GM21723 (cell line): ENCODE measurements around the gene WIPI1.
"Not testable (repeated sequence)": the region's sequence is repeated elsewhere in the genome, so short reads cannot be mapped to it uniquely, and the experiment has no call there.

Experiments used
- ATAC-seq: cut with Tn5 transposase; IDR thresholded peaks from one replicate; pipeline ENCODE4 v1.9.1; 2021; ENCODE audit warnings: mild to moderate bottlenecking, moderate library complexity; ENCODE audit not compliant: unreplicated experiment

Gene WIPI1

GRCh38 chr17:68457168-68457538, at the start of gene WIPI1:
TSS of gene WIPI1 (minus strand) at chr17:68457496. CDS start at chr17:68457421, 75 bp downstream.
- peak; percentile 32 for ATAC-seq

GRCh38 chr17:68505951-68506350, 48.7 kb upstream of the WIPI1 start:
- no peak for ATAC-seq

GRCh38 chr17:68501074-68501473, 43.8 kb upstream of the WIPI1 start:
- ATAC-seq: no peak

- ATAC-seq: no peak
Observed at GRCh38 chr17:68499587-68499986, 42.3 kb upstream of the WIPI1 start.

GRCh38 chr17:68498479-68499326, 41.4 kb upstream of the WIPI1 start:
- ATAC-seq: peak; percentile 32

- ATAC-seq: peak; percentile 92
Observed at GRCh38 chr17:68497885-68498319, 40.6 kb upstream of the WIPI1 start.

DNA sequence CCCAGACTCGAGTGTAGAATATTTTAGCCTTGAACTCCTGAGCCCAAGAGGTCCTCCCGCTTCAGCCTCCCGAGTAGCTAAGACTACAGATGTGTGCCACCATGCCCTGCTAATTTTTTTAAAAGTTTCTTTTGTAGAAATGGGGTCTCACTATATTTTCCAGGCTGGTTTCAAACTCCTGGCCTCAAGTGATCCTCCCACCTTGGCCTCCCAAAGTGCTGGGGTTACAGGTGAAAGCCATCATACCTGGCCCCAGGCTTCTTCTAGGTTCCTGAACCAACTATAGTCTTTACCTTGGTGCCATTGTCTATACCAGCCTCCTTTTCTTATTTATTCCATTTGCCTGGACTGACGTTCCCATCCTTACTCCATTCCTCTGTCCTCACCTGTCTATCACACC, 37.8 kb upstream of the WIPI1 start:
- no peak for ATAC-seq

- ATAC-seq: not testable (repeated sequence)
Observed at GRCh38 chr17:68492394-68493054, 35.2 kb upstream of the WIPI1 start.

DNA sequence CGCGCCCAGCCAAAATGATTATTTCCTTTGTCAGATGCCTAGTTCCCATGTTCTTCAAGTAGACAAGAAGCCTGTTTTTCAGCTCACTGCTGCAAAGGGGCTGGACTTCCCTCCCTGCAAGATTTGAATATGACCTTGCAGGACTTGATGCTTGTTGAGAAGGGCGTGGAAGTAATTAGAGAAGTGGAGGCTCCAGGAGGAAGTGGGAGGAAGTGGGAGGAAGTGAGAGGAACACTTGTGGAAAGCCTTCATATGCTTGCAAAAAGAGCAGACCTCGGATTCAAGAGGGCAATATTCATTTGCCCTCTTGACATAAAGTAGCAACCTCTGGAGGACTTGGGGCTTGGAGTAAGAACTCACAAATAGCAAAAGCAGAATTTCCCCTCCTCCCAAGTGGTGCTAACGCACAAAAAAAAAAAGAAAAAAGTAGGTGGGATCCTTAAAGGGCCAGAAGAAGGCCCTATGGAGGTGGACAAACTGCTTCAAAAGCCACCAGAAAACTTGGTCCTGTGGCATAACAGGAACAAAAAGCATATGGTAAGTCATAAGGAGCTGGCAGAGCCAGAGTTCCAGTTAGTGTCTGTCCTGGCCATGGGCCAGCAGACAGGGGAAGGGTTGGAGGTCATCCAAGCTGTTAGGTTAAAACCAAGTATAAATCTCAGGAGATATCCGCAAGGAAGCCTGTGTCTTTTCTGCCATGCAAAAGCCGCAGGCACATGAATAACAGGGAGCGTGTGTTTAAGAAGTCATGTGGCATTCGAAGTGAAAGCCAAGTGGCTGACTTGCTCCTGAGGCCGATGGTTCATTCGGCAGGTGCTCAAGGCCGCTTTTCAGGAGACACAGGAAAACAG, 34.3 kb upstream of the WIPI1 start:
- no peak for ATAC-seq

GRCh38 chr17:68489919-68490318, 32.6 kb upstream of the WIPI1 start:
- ATAC-seq: no peak

DNA sequence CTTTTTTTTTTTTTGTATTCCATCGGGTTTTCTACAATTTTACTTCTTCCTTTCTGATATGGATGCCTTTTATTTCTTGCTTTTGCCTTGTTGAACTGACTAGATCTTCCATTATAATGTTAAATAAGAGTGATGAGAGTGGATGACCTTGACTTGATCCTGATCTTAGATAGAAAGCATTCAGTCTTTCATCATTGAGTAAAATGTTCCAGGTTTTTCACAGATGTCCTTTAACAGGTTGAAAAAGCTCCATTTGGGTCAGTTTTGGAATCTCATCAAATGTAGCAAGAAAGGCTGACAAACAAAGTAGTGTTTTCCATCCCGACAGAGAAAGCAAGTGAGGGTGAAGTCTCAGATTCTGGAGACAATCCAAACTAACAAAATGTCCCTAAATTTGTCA, 27.2 kb upstream of the WIPI1 start:
- no peak for ATAC-seq

GRCh38 chr17:68482576-68483041, 25.3 kb upstream of the WIPI1 start:
- ATAC-seq: no peak

DNA sequence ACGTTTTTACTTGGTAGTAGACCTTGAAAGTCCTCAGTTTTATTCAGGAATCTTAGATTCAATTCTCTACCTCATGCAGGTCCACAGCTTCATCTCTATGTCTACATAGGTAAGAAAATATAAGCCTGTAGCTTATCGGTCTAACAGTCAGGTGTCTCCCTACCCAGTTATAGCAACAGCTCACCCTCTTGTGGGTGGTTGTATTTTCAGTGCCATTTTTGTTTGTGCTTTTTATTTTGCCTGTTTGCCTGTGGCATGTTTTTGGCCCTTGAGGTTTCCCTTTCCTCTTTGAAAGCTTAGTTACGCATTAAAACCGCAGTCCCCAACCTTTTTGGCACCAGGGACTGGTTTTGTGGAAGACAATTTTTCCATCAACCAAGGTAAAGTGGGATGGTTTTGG, 23.6 kb upstream of the WIPI1 start:
- ATAC-seq: no peak

- no peak for ATAC-seq
Observed at GRCh38 chr17:68470961-68471360, 13.7 kb upstream of the WIPI1 start.

- ATAC-seq: no peak
Observed at GRCh38 chr17:68468788-68469187, 11.5 kb upstream of the WIPI1 start.

DNA sequence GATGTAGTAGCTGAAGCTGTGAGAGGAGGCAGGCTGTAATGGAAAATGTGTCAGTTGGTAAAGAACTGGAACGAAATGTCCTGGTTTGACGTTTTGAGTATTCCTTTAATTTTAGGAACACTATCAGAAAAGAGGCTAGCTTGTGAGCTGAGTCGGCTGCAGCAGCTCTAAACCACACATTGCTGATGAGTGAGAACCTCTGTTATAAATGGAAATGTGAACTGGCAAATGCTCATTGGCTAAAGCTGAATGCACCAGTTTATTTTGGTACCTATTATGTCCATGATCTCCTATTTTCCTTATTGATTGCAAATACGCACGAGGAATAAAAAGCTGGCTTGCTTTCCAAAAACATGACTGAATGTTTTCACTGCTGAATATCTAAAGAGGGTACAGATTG, 11.0 kb upstream of the WIPI1 start:
- no peak for ATAC-seq

DNA sequence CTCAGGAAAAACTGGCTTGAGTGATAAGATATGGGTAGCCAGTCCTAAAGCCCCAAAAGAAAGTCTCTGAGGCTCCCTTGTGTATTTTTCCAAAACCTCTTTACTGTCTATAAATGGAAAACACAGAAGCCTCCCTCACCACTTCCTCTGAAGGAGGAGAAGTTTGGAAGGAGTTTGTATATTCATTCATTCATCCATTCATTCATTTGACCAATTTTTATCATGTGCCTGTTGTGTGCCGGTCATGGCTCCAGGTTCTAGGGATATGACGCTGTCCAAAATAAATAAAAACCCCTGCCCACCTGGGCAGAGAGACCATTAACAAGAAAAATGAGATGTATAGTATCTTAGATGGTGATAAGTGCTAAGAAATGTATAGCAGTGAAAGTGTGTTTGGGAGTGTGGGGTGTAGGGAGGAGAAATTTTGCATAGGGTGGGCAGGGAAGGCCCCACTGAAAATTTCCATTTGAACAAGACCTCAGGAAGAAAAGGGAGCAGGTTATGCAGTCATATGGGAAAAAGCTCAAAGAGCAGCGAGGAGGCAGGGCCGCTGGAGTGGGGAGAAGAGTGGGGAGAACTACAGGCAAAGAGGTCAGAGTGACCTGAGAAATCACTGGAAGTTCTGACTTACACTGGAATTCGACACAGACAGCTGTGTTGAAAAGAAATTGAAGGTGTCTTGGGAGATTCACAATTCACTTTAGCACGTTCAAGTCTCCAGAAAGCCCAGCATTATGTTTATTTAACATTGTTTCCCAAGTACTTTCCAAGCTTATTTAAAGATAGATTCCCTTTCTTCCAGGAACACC, 6.1 kb upstream of the WIPI1 start:
- no peak for ATAC-seq

DNA sequence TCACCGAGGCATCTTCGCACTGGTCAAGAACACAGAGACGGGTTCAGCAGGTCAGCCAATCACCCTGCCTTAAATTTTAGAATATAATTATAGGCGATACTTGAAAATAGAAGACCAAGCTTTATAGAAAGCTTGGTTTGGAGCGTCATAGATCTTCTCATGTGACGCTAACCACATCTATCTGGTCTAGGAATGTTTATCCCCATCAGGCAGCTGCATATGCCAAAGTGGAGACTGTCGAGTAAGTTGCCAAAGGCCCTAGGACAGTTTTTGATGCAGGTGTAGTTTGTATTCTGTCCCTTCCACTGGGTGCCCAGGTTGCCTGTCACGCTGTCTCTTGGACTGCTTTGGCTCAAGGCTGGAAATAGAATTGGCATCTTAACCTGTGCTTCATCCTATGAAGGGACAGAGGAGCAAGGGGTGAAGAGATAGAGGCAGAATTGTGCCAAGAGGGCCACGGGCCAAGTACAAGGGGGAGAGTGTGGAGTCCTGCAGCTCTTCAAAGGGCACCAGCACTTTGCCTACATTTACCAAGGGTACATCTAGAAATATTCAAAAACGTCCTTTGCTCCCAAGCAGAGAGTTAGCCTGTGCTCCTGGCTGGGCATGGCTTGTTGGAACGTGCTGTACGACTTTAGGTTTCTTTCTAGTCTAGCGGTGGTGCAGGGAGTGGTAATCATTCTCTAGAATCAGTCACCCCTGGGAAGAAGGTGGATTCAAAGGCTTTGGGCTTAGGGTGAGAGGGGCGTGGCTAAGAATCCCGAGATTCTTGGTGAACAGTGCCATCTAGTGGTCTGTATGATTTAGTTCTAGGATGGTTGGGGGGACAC, 5.3 kb upstream of the WIPI1 start:
- ATAC-seq: peak; percentile 42

GRCh38 chr17:68461589-68461988, 4.3 kb upstream of the WIPI1 start:
- no peak for ATAC-seq

DNA sequence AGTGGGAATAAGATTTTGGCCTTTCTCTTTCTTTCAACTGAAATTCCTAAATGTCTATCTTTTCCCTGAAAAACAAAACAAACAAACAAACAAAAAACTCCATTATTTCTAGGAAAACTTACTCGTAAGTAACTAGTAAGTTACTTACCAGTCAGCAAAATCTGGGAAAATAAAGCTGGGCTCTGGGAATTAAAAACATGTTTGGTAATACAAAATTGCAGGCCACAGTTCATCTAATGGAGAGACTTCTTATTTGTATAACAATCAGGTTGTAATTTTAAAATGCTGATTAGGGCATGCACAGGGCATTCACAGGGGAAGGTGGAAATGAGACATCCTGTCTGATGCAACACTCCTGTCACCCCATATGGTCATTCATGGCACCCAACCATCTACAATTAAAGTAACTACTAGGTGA, 3.8 kb upstream of the WIPI1 start:
- no peak for ATAC-seq
